HUDEP-2 (cell line): Measurements from ENCODE around the gene PRXL2A.
"Not testable (repeated sequence)": the region's sequence is repeated elsewhere in the genome, so short reads cannot be mapped to it uniquely, and the experiment has no call there.

Source experiments
- DNase-seq, 76 experiments: peaks; one replicate each; lab custom pipeline; 2025; ENCODE audit not compliant: unreplicated experiment in 76 of 76; lab: John Stamatoyannopoulos, UW

Gene PRXL2A

GRCh38 chr10:80410578-80411145 lies 2.3 kb downstream of the PRXL2A start:
- DNase-seq, result peak in 73 of 76 experiments; percentile 10 to 80 (median 54)

- DNase-seq, result peak in 2 of 76 experiments; percentile 9 to 15
These were observed 2.9 kb downstream of the PRXL2A start for GRCh38 chr10:80411267-80411668.

DNA sequence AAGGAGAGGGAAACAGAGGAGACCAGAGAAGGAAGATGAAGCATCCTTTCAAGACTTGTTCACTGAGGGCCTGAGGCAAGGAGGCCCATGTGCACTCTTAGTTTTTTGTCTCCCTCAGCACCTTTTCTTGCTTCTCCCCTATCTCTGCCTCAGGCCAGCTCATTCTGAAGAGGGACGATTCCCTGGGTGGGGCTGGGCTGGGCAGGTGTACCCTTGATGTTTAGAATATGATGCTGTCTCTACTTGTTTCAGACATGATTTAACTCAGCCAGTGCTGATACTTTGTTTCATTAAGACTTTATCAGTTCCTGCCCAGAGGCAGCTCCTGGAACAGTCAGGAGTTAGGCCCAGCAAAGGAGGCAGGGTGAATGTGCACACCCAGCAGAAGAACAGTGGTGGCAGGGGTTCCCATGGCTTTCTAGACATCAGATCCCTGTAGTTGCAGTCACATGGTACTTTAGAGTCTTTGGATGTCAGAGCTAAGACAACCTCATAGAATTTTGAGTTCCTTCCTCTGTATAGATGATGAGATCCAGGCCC lies 3.4 kb downstream of the PRXL2A start:
- peak in 9 of 76 experiments; percentile 2 to 19 (median 7) for DNase-seq

GRCh38 chr10:80412486-80412885 lies 4.1 kb downstream of the PRXL2A start:
- no peak for DNase-seq

DNA sequence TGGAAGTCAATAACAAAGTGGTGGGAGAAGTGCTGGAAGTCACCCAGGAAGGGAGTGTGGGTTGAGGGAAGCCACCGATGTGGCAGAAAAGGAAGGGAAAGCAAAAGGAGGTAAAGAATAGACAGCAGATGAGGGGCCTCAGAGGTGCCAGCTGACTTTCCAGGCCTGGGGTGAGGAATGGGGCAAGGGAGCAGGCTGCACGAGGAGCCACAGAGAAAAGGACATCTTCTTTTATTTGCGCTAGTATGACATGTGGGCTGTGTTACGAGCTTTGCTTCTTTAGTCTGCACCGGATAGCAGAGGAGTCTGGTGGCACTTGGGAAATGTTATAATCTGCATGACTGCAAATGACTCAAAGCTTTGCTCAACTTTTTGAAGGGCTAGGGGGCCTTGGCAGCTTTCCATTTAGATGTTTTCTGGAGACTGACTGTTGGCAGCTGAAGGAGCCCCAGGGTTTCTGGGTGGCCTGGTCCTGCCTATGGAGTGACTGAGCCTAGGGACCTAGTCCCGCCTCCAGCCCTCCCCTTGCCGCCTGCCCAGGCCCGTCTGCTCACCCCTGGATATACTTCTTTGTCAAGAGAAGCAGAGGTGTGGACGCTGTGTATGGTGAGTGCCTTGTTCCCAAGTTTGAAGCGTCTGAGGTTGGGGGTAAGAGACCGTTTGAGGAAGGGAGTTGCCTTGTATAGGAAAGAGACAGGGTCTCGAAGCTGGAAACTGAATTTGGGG lies 5.1 kb downstream of the PRXL2A start:
- peak in 5 of 76 experiments; percentile 1 to 14 (median 8) for DNase-seq

DNA sequence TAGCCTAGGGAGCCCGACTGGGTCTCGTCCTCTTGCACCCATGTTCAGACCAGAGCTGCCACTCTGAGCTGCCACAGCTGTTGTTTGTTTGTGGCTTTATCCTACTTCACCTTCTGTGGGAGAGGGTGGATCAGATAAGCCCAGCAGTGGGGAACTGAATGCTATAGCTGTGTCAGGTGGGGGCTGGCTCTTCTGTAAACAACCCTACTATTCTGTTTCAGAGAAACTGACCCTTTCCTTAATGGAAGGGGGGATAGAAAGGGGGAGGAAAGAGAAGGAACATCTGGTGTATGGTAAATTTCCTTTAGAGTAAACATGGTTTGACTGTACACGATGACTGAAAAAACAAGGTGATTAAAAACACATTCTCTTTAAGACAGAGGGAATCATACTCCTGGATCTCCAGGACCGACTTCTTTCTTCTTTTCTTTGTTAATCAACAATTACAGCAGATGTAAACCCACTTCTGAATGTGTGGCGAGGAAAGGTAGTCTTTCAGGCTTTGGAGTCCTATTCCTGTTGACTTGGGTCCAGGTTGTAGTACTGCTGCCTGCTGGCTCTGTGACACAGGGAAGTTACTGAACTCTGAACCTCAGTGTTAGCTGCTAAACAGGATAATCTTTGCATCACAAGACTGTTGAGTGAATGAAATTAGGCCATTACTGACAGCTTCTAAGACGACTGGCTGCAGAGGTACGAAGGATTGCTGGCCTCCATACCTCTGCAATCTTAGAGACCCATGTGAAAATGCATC lies 6.0 kb downstream of the PRXL2A start:
- peak in 18 of 76 experiments; percentile 3 to 47 (median 9) for DNase-seq

DNA sequence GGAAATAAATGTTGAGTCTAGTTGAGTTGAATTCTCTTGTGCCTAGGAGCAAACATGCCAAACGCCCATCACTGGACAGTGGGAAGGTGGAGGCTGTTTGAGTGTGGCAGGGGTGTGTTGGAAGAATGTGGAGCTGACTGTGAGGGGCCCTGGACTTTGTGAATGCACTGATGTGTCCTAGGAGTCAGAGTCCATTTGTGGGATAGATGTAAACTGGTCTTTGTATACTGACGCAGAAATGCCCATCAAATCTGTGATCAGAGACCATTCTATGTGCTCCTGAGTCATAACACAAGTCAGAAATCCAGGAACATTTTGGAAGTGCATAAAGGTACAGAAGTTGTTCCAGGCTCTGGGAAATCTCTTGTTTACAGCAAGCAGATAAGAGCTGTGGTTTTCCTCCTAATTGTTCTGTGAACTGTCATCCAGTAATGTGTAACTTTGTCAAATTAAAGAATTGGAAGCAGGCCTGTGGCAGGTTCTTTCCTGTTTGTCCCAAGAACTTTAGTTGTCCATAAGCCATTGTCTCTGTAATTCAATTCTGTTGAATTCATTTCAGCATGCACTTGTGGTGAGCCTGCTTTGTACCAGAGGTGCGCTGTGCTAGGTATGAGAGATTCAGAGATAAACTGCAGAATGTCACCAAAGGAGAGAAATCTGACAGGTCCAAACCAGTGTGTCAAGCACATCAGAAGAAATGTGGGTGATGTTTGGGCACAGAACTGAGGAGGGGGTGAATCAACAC lies 7.6 kb downstream of the PRXL2A start:
- no peak for DNase-seq

- DNase-seq, result no peak
These were observed 8.2 kb downstream of the PRXL2A start for GRCh38 chr10:80416479-80417098.

GRCh38 chr10:80417256-80417655 lies 8.9 kb downstream of the PRXL2A start:
- not testable (repeated sequence) for DNase-seq

DNA sequence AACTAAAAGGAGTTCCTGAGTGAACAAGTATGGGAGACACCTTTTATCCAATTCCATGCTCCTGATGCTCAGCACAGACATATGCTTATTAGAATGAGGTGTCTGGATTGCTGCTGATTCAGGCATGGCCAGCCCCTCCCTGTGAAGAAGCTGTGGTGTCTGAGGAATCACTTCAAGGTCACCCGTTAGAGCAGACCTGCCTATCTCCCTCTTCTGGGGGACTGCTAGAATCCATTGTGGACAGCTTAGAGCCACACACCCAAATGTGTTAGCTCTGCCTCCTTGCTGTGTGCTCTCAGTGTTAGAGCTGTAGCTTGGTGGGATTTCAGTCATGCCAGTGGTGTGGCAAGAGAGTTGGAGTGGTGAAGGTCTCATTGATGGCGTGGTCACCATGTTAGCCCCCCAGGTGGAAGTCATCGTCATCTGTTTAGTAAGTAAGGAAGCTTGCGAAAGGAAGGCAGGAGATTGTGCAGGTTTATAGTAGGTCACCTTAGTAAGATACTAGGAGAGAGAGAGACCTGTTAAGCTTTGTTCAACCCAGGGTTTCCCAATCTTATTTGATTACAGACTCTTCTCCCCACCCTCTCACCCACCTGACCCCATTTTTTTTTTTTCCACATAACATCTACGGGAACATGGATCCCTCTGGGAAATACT lies 12.8 kb downstream of the PRXL2A start:
- no peak for DNase-seq

GRCh38 chr10:80421707-80422536 lies 13.6 kb downstream of the PRXL2A start:
- DNase-seq, result no peak

- DNase-seq, result no peak
These were observed 17.6 kb downstream of the PRXL2A start for GRCh38 chr10:80425901-80426300.

- no peak for DNase-seq
These were observed 19.2 kb downstream of the PRXL2A start for GRCh38 chr10:80427541-80427940.

DNA sequence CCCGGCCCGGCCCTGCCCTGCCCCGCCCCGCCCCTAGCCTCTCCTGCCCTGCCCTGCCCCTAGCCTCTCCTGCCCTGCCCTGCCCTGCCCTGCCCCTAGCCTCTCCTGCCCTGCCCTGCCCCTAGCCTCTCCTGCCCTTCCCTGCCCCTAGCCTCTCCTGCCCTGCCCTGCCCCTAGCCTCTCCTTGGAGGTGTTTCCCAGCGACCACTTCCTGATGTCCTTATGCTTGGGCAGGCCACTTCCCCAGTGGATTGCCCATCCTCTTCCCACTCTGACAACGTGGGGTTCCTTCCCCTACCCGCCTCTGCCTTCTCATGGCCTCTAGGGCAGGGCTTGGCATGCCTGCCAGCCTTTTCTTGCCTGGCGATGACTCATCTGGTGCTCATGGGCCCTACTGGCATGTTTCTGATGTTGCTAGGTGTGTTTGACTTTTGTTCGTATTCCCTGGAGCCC lies 21.2 kb downstream of the PRXL2A start:
- DNase-seq, result peak in 38 of 76 experiments; percentile 3 to 58 (median 26)

DNA sequence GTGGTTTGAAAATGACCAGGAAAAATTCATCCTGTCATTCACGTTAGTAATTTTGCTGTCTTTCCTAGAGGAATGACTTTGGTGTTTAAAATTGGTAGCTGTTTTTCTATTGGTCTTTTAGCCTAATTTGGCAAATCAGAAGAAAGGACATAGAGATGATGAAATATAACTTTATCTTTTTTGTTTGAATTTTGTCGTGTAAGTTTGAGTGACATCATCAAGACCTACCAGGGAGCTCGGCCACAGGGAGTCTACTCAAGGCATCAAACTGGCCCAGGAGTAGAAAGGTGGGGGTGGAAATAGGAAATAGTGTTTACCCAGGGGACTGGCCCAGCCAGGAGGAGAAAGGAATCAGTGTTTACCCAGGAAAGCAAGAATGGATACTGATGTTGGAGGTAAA lies 24.8 kb downstream of the PRXL2A start:
- no peak for DNase-seq

- no peak for DNase-seq
These were observed 28.2 kb downstream of the PRXL2A start for GRCh38 chr10:80436446-80437098.

DNA sequence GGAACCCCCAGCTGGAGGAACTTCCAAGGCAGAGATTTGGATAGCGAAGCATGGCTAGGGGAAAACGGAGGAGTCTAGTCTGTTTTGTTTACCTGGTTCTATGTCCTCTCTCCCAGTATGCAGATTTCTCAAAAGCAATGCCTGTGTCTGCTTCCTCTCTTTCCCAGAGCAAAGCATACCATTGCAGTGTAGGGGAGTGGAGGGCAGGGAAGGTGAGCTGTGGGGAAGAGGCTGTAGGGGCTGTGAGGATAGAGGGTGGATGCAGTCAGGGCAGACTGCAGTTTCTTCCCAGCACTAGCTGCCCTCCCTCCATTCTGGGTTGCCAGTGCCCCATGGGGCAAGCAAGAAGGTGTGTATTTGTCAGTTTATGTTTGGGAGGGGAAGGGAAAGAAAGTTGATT lies 28.9 kb downstream of the PRXL2A start:
- no peak for DNase-seq

- DNase-seq, result no peak
These were observed 33.5 kb downstream of the PRXL2A start for GRCh38 chr10:80441831-80442230.
